Measurements from ENCODE around the gene S100B. TPM values are rescaled to one million over a fixed set of nuclear protein-coding genes. Genes with fewer than 3 reads are reported as not detected.

S100B gene
- total RNA-seq, 1 donor from 2014 or later: not detected

GRCh38 chr21:46637952-46638746, 33.3 kb upstream of the S100B start:
- no peaks in the 10 kb centered on the region for H3K27me3 Mint-ChIP-seq (ENCODE audit: low read depth)
- DNase-seq (ENCODE audit: low spot score): no peak
- H3K27ac Mint-ChIP-seq (ENCODE audit: unreplicated experiment): peak overlapping the region; percentile 25
- H3K9me3 Mint-ChIP-seq (ENCODE audit: low read depth): no peaks in the 10 kb centered on the region
- peaks cover 67% of the 10 kb centered on the region for H3K4me1 Mint-ChIP-seq (ENCODE audit: low read depth)
- H3K4me3 Mint-ChIP-seq (ENCODE audit: unreplicated experiment): peak overlapping the region; percentile 52
- peaks cover 12% of the 10 kb centered on the region for H3K36me3 Mint-ChIP-seq (ENCODE audit: low read depth)
- TF ChIP-seq CTCF (IDR thresholded peaks at IDR 0.05): no peak

GRCh38 chr21:46636550-46637285, 31.8 kb upstream of the S100B start:
- Mint-ChIP-seq H3K27ac (ENCODE audit: unreplicated experiment) (peak overlapping the region; percentile 79), H3K36me3 (ENCODE audit: low read depth) (peaks cover 10% of the 10 kb centered on the region), H3K4me3 (ENCODE audit: unreplicated experiment) (peak overlapping the region; percentile 91), H3K4me1 (ENCODE audit: low read depth) (peaks cover 63% of the 10 kb centered on the region), H3K9me3 (ENCODE audit: low read depth) (no peaks in the 10 kb centered on the region), H3K27me3 (ENCODE audit: low read depth) (no peaks in the 10 kb centered on the region)
- TF ChIP-seq CTCF (IDR thresholded peaks at IDR 0.05): no peak
- DNase-seq (ENCODE audit: low spot score): no peak

- no peaks in the 10 kb centered on the region for H3K27me3 Mint-ChIP-seq (ENCODE audit: low read depth)
- H3K4me3 Mint-ChIP-seq (ENCODE audit: unreplicated experiment): peak overlapping the region; percentile 91
- H3K9me3 Mint-ChIP-seq (ENCODE audit: low read depth): no peaks in the 10 kb centered on the region
- H3K4me1 Mint-ChIP-seq (ENCODE audit: low read depth): peaks cover 58% of the 10 kb centered on the region
- peaks cover 7% of the 10 kb centered on the region for H3K36me3 Mint-ChIP-seq (ENCODE audit: low read depth)
- DNase-seq (ENCODE audit: low spot score): no peak
- TF ChIP-seq CTCF (IDR thresholded peaks at IDR 0.05): no peak
- H3K27ac Mint-ChIP-seq (ENCODE audit: unreplicated experiment): peak overlapping the region; percentile 94
Measured at GRCh38 chr21:46636181-46636512, 31.3 kb upstream of the S100B start.

- no peaks in the 10 kb centered on the region for H3K9me3 Mint-ChIP-seq (ENCODE audit: low read depth)
- DNase-seq (ENCODE audit: low spot score): peak; percentile 98
- H3K4me3 Mint-ChIP-seq (ENCODE audit: unreplicated experiment): peak within 1 kb of the TSS; percentile 91
- no peaks in the 10 kb centered on the region for H3K27me3 Mint-ChIP-seq (ENCODE audit: low read depth)
- peak; percentile 50 for TF ChIP-seq CTCF (IDR thresholded peaks at IDR 0.05)
- H3K36me3 Mint-ChIP-seq (ENCODE audit: low read depth): peaks cover 4% of the 10 kb centered on the region
- H3K27ac Mint-ChIP-seq (ENCODE audit: unreplicated experiment): peak within 1 kb of the TSS; percentile 97
- peaks cover 52% of the 10 kb centered on the region for H3K4me1 Mint-ChIP-seq (ENCODE audit: low read depth)
Measured at GRCh38 chr21:46635324-46636180, 30.7 kb upstream of the S100B start, which contains the start of gene PRMT2. Gene PRMT2, plus strand, starts transcription at chr21:46635674. Its CDS starts 1,278 bp downstream, at chr21:46636952.

GRCh38 chr21:46634966-46635323, 30.1 kb upstream of the S100B start:
- peak; percentile 68 for TF ChIP-seq CTCF (IDR thresholded peaks at IDR 0.05)
- no peak for DNase-seq (ENCODE audit: low spot score)
- H3K27ac Mint-ChIP-seq (ENCODE audit: unreplicated experiment): peak overlapping the region; percentile 97
- no peaks in the 10 kb centered on the region for H3K9me3 Mint-ChIP-seq (ENCODE audit: low read depth)
- peak overlapping the region; percentile 91 for H3K4me3 Mint-ChIP-seq (ENCODE audit: unreplicated experiment)
- peaks cover 3% of the 10 kb centered on the region for H3K36me3 Mint-ChIP-seq (ENCODE audit: low read depth)
- peaks cover 48% of the 10 kb centered on the region for H3K4me1 Mint-ChIP-seq (ENCODE audit: low read depth)
- H3K27me3 Mint-ChIP-seq (ENCODE audit: low read depth): no peaks in the 10 kb centered on the region
